GM19372 (cell line): Measurements from ENCODE around the gene SSX2B.
"Not testable (repeated sequence)": the region's sequence is repeated elsewhere in the genome, so short reads cannot be mapped to it uniquely, and the experiment has no call there.

Experiments
- ATAC-seq: cut with Tn5 transposase; IDR thresholded peaks from one replicate; pipeline ENCODE4 v1.9.1; 2021; ENCODE audit warnings: mild to moderate bottlenecking, low read depth, moderate library complexity; ENCODE audit not compliant: unreplicated experiment

SSX2B gene, protein sequence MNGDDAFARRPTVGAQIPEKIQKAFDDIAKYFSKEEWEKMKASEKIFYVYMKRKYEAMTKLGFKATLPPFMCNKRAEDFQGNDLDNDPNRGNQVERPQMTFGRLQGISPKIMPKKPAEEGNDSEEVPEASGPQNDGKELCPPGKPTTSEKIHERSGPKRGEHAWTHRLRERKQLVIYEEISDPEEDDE

DNA sequence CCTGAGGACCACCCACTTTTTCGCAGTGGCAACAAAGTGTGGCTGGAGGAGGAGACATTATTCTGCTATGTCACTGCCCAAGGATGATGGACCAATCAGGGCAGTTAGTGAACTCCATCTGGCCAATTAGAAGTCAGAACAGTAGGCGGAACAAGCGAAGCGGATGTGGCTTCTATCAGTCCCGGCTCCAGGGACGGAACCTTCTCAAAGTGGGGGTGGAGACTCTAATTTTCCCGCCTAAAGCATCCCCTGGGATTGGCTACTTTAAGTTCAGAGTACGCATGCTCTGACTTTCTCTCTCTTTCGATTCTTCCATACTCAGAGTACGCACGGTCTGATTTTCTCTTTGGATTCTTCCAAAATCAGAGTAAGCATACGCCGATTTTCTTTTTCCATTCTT is at the start of gene SSX2B:
Gene SSX2B, plus strand, starts transcription at position 301 of the 400 bp plus-strand sequence. CDS start 1,429 bp downstream, outside the sequence.
- ATAC-seq = not testable (repeated sequence)

DNA sequence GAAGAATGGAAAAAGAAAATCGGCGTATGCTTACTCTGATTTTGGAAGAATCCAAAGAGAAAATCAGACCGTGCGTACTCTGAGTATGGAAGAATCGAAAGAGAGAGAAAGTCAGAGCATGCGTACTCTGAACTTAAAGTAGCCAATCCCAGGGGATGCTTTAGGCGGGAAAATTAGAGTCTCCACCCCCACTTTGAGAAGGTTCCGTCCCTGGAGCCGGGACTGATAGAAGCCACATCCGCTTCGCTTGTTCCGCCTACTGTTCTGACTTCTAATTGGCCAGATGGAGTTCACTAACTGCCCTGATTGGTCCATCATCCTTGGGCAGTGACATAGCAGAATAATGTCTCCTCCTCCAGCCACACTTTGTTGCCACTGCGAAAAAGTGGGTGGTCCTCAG is 44.0 kb upstream of the SSX2B start, which contains the start of gene SSX2:
Gene SSX2, minus strand, starts transcription at position 101 of the 400 bp plus-strand sequence. CDS start 1,429 bp downstream, outside the sequence.
- not testable (repeated sequence) for ATAC-seq

DNA sequence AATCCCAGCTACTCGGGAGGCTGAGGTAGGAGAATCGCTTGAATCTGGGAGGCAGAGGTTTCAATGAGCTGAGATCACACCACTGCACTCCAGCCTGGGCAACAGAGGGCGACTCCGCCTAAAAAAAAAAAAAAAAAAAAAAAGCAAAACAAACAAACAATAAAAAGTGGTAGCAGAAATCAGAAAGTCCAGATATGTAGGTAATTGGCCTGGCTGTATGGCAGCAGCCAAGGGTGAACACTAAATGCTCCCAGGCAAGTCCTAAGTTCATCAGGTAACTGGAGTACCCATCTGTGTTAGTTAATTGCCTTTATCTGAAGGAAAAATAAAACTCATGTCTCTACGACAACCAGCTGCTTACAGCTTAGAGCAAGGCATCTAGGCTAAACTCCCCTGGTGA is 14.9 kb downstream of the SSX2B start:
- not testable (repeated sequence) for ATAC-seq

DNA sequence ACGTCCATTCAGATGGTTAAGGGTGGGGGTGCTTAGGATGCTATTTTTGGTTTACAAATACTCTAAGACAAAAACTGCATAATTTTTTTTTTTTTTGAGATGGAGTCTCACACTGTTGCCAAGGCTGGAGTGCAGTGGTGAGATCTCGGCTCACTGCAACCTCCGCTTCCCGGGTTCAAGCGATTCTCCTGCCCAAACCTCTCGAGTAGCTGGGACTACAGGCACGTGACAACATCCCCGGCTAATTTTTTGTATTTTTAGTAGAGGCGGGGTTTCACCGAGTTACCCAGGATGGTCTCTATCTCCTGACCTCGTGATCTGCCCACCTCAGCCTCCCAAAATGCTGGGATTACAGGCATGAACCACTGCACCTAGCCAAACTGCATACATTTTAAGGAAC is 22.5 kb downstream of the SSX2B start:
- not testable (repeated sequence) for ATAC-seq

DNA sequence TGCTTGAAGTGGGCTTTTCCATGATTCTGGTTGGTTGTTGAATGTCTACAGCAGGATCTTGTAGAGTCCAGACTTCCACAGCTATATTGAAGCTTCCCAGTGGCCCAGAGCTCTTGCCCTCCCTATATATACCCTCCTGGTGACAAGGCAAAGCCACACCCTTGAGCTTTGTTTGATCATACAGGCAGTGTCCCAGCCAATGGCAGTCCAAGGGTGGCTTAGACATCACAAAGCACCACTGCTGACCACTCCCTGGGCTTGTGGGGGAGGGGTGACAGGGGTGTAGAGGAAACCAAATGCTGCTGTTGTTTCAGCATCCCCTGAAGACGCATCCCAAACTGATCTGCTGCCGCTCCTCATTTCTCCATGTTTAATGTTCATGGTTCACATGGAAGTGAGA is 46.3 kb downstream of the SSX2B start, which contains the start of gene SPANXN5:
Gene SPANXN5, minus strand, starts transcription at position 101 of the 400 bp plus-strand sequence. Its CDS starts 79 bp downstream, at position 22.
- ATAC-seq = not testable (repeated sequence)

DNA sequence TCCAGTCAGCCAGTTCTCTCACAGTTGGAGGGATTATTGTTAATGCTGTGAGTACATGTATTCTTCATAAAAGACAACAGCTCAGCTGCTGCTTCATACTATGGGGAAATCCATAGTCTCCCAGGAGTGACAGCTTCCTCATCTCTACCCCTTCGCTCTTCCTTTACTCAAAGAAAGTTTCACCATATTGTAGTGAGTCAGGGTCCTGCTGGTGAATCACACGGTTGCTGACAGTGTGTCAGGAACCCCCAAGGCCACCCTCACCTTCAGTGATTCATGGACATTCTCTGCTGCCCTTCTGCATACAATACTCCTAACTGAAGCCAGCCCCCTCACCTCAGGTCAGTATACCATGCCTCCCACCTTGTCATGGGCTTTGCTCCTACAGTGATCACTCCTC is 53.8 kb downstream of the SSX2B start:
- ATAC-seq = not testable (repeated sequence)
